Esophagus muscularis mucosa (tissue), 4 donors: Measurements from ENCODE around the gene MEG3. TPM values are rescaled to one million over a fixed set of nuclear protein-coding genes. Genes with fewer than 3 reads are reported as not detected.

Source experiments
- DNase-seq: peaks from one replicate; pipeline ENCODE4 v3.0.0-alpha.2; 2017; ENCODE audit errors: extremely low spot score
- H3K27ac ChIP-seq, 4 donors: fragments of 200-600 bp; sonication (generic); replicated peaks in 1 of 4; 1 replicate in 3 of 4; 2 replicates in 1 of 4; pipeline ENCODE4 v1.5.1; 2016 to 2019; ENCODE audit warnings: mild to moderate bottlenecking in 1 of 4
- H3K27me3 ChIP-seq, 4 donors: fragments of 200-600 bp; sonication (generic); one replicate each; pipeline versions ENCODE4 v1.5.1 to v1.6.0; 2016 to 2019
- H3K36me3 ChIP-seq, 4 donors: fragments of 200-600 bp; sonication (generic); one replicate each; pipeline ENCODE4 v1.5.1; 2016 to 2019
- H3K4me1 ChIP-seq, 4 donors: fragments of 200-600 bp; sonication (generic); one replicate each; pipeline ENCODE4 v1.5.1; 2016 to 2019
- H3K4me3 ChIP-seq, 4 donors: fragments of 200-600 bp; sonication (generic); 1 replicate in 2 of 4; 2 replicates in 2 of 4; pipeline ENCODE4 v1.5.1; 2016 to 2019; ENCODE audit warnings: mild to moderate bottlenecking in 4 of 4, moderate library complexity in 1 of 4
- H3K9me3 ChIP-seq, 4 donors: fragments of 200-600 bp; sonication (generic); 1 replicate in 3 of 4; 2 replicates in 1 of 4; pipeline ENCODE4 v1.5.1; 2016 to 2019
- EP300 ChIP-seq: sonication (generic); formaldehyde crosslinking; IDR thresholded peaks from one replicate; pipeline ENCODE4 v1.6.1; 2017; ENCODE audit warnings: antibody characterized with exemption
- POLR2A ChIP-seq: fragments of 450-650 bp; IDR thresholded peaks from one replicate; pipeline ENCODE4 v1.6.1; 2017; ENCODE audit warnings: antibody characterized with exemption, moderate library complexity, mild to moderate bottlenecking, low read depth
- POLR2AphosphoS5 ChIP-seq, 2 donors: sonication (generic); formaldehyde crosslinking; IDR thresholded peaks; one replicate each; pipeline ENCODE4 v1.6.1; 2017; ENCODE audit warnings: antibody characterized with exemption in 2 of 2
- WGBS: methylation state at CpG from one replicate; pipeline ENCODE4 v1.1.5; 2018; 5-methylcytosine and 5-hydroxymethylcytosine counted together
- intact Hi-C: fragments of 100-400 bp; cut with DNase I; formaldehyde crosslinking; loops from one replicate; pipeline ENCODE4 v1.15.1; 2023
- total RNA-seq, 4 donors: library from RNA; depleted of rRNA; stranded (reverse); fragments of >200 nt; gene quantifications; one replicate each; pipeline versions ENCODE4 v1.1.0 to v1.2.1, GENCODE V29; 2016
- TF ChIP-seq, protein P1 (sequence below), 3 experiments: fragments of 200-600 bp in 2 of 3; fragments of 450-650 bp in 1 of 3; sonication (generic) in 2 of 3; IDR thresholded peaks; one replicate each; pipeline ENCODE4 v1.5.1; 2017 to 2019; ENCODE audit warnings: antibody characterized with exemption in 3 of 3, mild to moderate bottlenecking in 2 of 3, moderate library complexity in 1 of 3

The MEG3 gene
- total RNA-seq, 4 donors from 2014 or later: 9.4 to 53.2 (median 22.1) TPM

DNA sequence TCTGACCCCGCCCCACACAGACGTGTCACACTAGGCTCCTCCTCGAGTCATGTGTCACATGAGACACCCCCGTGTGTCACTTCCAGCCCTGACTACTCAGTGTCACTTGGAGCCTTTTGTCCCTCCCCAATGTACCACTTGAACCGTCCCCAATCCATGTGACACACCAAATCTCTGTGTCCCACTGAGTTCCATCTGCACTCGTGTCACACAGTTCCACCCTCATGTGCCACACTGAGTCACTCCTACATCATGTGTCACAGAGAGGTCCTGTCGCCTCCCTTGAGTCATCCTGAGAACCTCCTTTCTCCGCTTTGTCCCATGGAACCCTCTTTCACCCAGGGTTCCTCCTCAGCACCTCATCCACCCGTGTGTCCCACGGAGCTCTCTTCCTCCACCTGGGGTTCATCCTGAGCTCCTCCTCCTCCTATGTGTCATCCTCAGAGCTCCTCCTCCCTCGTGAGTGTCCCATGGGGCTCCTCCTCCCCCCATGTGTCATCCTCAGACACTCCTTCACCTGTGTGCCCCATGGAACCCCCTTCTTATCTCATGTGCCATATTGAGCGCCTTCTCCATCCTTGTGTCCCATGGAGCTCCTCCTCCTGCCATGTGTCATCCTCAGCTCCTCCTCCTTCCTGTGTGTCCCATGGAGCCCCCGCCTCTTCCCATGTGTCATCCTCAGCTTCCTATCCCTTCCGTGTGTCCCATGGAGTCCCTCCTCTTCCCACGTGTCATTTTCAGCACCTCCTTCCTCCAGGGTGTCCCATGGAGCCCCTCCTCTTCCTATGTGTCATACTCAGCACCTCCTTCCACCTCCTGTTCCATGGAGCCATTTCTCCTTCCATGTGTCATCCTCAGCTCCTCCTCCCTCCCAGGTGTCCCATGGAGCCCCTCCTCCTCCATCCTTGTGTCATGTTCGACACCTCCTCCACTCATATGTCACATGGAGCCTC is 45.6 kb downstream of the MEG3 start:
- DNase-seq: no peak
- Histone ChIP-seq H3K4me3 (no peak overlapping the region), H3K27me3 (peaks cover 0 to 26% (median 4%) of the 10 kb centered on the region in 4 donors), H3K36me3 (no peaks in the 10 kb centered on the region), H3K9me3 (no peaks in the 10 kb centered on the region), H3K27ac (no peak overlapping the region), H3K4me1 (no peaks in the 10 kb centered on the region)
- WGBS: 84% methylated on average over 16 of the region's 16 CpGs
- TF ChIP-seq POLR2AphosphoS5 (IDR thresholded peaks at IDR 0.05): no peak
- TF ChIP-seq EP300: no peak
- no peak for TF ChIP-seq POLR2A
- TF ChIP-seq, protein P1, sequence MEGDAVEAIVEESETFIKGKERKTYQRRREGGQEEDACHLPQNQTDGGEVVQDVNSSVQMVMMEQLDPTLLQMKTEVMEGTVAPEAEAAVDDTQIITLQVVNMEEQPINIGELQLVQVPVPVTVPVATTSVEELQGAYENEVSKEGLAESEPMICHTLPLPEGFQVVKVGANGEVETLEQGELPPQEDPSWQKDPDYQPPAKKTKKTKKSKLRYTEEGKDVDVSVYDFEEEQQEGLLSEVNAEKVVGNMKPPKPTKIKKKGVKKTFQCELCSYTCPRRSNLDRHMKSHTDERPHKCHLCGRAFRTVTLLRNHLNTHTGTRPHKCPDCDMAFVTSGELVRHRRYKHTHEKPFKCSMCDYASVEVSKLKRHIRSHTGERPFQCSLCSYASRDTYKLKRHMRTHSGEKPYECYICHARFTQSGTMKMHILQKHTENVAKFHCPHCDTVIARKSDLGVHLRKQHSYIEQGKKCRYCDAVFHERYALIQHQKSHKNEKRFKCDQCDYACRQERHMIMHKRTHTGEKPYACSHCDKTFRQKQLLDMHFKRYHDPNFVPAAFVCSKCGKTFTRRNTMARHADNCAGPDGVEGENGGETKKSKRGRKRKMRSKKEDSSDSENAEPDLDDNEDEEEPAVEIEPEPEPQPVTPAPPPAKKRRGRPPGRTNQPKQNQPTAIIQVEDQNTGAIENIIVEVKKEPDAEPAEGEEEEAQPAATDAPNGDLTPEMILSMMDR (IDR thresholded peaks at IDR 0.05): no peak
- intact Hi-C loops: no loop called here

DNA sequence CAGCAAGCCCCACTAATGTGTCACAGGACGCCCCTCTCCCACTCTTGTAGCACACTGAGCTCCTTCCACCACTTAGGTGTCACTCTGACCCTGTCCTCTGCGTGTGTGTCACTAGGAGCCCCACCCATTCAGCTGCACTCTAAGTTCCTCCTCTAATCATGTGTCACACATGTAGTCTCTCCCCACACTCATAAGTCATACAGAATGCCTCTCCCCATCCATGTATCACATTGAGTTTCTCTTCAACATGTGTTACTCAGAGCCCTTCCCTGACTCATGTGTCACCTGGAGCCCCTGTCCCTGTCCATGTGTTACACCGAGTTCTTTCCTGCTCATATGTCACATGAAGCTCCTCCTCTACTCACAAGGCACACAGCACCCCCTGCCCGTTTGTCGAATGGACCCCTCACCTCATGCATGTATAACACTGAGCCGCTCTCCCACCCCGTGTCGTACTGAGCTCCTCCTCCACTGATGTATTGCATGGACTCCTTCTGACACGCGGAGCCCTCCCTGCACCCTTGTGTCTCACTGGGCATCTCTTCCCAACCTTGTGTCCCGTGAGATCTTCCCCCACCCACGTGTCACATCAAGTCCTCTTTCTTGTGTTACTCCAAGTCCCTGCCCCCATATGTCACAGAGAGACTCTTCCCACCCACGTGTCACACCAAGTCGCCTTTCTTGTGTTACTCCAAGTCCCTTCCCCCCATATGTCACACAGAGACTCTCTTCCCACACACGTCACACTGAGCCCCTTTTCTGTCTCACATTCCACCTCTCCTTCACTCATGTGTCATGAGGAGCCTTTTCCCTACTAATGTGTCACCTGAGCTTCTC is 46.6 kb downstream of the MEG3 start:
- intact Hi-C loops: no loop called here

DNA sequence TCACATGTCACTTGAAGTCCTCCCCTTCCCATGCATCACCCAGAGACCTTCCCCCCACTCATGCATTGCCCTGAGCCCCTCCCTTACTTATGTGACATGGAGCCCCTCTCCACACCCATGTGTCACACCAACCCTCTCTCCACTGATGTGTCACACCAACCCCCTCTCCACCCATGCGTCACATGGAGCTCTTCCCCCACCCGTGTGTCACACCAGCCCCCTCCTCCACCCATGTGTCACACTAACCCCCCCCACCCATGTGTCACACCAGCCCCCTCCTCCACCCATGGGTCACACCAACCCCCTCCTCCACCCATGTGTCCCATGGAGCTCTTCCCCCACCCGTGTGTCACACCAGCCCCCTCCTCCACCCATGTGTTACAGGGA is 47.2 kb downstream of the MEG3 start:
- H3K9me3 ChIP-seq: no peaks in the 10 kb centered on the region
- H3K4me1 ChIP-seq: no peaks in the 10 kb centered on the region
- no peak overlapping the region for H3K27ac ChIP-seq
- intact Hi-C loops: no loop called here
- no peak for DNase-seq
- no peak for TF ChIP-seq EP300
- WGBS: 60% methylated on average over 3 of the region's 3 CpGs
- peaks cover 0 to 34% (median 4%) of the 10 kb centered on the region in 4 donors for H3K27me3 ChIP-seq
- H3K4me3 ChIP-seq: no peak overlapping the region
- H3K36me3 ChIP-seq: no peaks in the 10 kb centered on the region

More for the DNA sequence above, 46.6 kb downstream of the MEG3 start:
- H3K36me3 ChIP-seq: no peaks in the 10 kb centered on the region
- 82% methylated on average over 15 of the region's 15 CpGs for WGBS
- no peak for TF ChIP-seq EP300
- no peak for TF ChIP-seq POLR2AphosphoS5 (IDR thresholded peaks at IDR 0.05)
- no peak for TF ChIP-seq POLR2A
- TF ChIP-seq, protein P1 (IDR thresholded peaks at IDR 0.05): no peak
- no peaks in the 10 kb centered on the region for H3K4me1 ChIP-seq
- H3K4me3 ChIP-seq: no peak overlapping the region
- H3K27me3 ChIP-seq: peaks cover 0 to 29% (median 4%) of the 10 kb centered on the region in 4 donors
- no peak for DNase-seq
- no peaks in the 10 kb centered on the region for H3K9me3 ChIP-seq
- no peak overlapping the region for H3K27ac ChIP-seq

DNA sequence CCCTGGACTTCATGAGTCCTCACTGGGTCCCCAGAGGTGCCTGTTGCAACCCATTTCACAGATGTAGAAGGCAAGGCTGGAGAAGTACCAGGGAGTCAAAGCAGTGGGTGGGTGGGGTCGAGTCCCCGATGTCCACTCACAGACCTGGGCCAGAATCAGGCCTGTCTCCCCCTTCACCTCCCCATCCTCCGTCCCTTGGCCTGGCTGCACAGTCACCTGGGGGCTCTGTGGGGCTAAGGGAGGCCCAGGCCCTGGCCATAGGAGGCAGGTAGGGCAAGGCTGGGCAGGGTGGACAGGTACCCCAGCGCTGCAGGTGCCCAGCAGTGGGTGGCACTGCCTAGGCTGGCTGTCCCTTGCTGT is 48.1 kb downstream of the MEG3 start:
- TF ChIP-seq POLR2AphosphoS5 (IDR thresholded peaks at IDR 0.05): no peak
- no peak for TF ChIP-seq EP300
- TF ChIP-seq POLR2A: no peak
- TF ChIP-seq, protein P1 (IDR thresholded peaks at IDR 0.05): no peak
- Histone ChIP-seq H3K36me3 (no peaks in the 10 kb centered on the region), H3K9me3 (no peaks in the 10 kb centered on the region), H3K27me3 (peaks cover 0 to 43% (median 4%) of the 10 kb centered on the region in 4 donors), H3K4me3 (no peak overlapping the region), H3K4me1 (no peaks in the 10 kb centered on the region), H3K27ac (no peak overlapping the region)
- 86% methylated on average over 3 of the region's 4 CpGs for WGBS
- DNase-seq: no peak
- intact Hi-C loops: no loop called here

DNA sequence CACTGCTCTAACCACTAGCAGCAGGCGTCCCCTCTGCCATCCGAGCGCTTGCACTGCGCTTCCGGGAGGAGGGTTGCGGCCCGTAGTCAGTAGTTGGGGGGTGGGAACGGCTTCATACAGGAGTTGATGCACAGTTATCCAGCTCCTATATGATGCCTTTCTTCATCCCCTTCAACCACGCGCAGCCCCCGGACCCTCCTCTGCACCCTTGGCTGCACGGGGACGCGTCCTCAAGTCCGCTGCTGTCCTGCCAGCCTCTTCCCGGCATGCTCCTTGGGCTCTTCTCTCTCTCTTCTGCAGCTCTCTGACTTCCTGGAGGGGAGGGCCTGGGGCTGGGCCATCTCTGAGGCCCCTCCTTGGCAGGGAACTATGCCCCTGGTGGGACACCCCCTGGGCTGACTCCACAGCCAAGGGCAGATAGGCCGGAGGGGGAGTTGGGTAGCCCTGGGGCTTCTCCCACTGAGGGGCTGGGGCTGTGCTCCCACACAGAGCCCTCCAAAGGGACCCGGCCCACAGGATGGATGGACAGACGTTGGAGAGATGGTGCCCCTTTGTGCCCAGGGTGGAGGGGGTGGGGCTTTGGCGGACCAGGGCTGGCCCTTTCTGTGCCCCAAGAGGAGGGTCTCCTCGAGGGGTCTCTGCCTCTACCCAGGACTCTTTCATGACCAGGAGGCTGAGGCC is 48.6 kb downstream of the MEG3 start:
- H3K4me1 ChIP-seq: no peaks in the 10 kb centered on the region
- DNase-seq: no peak
- no peak overlapping the region for H3K4me3 ChIP-seq
- H3K27ac ChIP-seq: no peak overlapping the region
- no peaks in the 10 kb centered on the region for H3K9me3 ChIP-seq
- H3K27me3 ChIP-seq: peaks cover 0 to 49% (median 4%) of the 10 kb centered on the region in 4 donors
- no peak for TF ChIP-seq EP300
- no peak for TF ChIP-seq POLR2AphosphoS5 (IDR thresholded peaks at IDR 0.05)
- TF ChIP-seq, protein P1 (IDR thresholded peaks at IDR 0.05): no peak
- no peak for TF ChIP-seq POLR2A
- no peaks in the 10 kb centered on the region for H3K36me3 ChIP-seq
- 89% methylated on average over 18 of the region's 21 CpGs for WGBS
- intact Hi-C loops: no loop called here
